Erythroblast (primary cell): Measurements from ENCODE around the gene KLHL1.
A peak's percentile ranks its signal among the peaks of the same experiment; 100 is the strongest.

Experiments
- DNase-seq, 2 experiments: peaks; one replicate each; lab custom pipeline; 2025; lab: John Stamatoyannopoulos, UW
- GATA1 ChIP-seq: IDR thresholded peaks from 2 replicates; pipeline ENCODE4 v1.6.1; 2011; ENCODE audit warnings: low read depth, mild to moderate bottlenecking, control low read depth, low read length, moderate library complexity
- POLR2A ChIP-seq: IDR thresholded peaks from 2 replicates; pipeline ENCODE4 v1.6.1; 2011; ENCODE audit warnings: mild to moderate bottlenecking, low read length

Gene KLHL1

DNA sequence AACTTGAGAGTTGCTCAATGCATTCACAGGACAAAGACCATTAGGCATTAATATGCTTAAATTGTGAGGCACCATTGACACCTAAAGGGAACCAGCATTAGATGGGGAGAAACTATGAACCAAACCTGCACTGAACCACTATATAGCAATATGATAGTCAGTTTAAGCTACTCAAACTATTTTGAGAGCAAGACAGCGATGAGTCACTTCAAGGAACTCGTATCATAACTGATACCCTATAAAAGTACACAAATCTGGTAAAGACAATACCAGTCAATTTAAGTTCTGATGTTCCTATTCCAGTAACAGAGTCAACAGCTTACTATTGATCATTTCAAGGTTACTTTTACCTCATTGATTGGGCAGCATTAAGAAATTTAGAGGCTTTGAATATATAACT lies 151.9 kb downstream of the KLHL1 start:
- no peak for TF ChIP-seq POLR2A
- no peak for TF ChIP-seq GATA1
- DNase-seq = no peak

DNA sequence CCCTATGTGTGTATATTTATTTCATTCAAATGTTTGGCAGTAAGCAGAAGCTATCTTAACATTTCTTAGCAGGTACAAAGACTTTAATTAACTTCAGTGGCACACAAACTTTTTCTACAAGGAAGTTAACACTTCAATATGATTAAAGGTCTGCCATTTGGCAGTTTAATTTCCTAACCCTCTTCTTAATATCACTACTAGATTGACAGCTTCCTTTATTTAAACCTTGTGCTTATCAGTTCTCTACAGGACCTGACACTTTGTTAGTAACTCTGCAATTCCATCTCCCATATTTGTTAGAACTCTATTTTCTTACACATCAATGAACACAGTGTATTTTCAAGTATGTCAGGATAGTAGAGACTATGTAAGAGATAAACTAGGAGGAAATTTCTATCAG lies 153.0 kb downstream of the KLHL1 start:
- DNase-seq = no peak
- no peak for TF ChIP-seq POLR2A
- TF ChIP-seq GATA1 = no peak

DNA sequence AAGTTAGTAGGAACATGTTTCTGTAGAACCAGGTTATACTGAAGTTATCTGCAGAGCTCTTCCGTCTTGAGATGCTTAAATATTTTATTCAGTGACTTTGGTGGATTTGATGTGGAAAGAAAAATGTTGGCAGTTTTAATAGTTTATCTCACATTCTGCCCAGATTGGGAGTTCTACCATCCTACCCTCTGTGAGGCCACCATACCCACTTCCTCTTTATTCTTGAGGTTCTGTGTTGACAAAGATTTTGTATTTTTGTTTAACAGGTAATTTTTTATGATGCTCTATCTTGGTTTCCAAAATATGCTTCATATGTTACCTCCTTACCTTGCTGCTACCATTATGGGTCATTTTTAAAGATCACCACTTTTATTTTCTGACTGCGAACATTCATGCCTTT lies 156.8 kb downstream of the KLHL1 start:
- DNase-seq = no peak
- TF ChIP-seq POLR2A = no peak
- no peak for TF ChIP-seq GATA1

DNA sequence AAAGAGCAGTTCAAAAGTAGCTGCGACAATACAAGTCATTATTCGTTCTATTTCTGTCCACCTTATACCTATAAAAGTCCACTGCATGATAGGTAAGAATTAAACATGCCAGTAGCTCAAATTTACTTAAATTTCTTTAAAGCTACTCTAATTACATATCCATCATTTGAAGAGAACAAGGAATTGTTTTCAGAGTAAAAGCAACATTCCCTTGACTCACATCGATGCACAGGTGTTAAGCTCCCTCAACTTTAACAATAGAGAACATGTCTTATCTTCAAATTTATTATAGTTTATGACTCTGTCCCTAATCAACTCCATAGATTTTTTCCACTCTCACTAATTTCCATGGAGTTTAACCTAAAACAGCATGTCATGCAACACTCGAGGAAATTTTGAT lies 158.1 kb downstream of the KLHL1 start:
- no peak for DNase-seq
- no peak for TF ChIP-seq POLR2A
- no peak for TF ChIP-seq GATA1

DNA sequence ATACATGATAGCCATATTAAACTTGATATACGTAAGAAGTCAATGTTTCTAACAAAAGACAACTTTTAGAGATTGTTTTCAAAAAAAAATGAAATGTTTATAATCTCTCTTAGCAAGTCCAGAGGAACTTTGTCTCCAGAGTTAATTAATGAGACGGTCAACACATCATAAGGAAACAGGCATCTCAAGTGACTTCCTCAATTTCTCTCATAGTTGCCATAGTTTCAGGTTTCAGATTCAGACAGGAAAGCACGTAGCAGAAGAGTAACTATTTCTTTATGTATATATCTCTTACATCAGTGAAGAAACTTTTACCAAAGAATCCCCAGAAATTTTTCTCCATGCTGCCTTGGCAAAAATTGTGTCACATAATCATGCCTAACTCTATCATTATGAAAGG lies 160.2 kb downstream of the KLHL1 start:
- TF ChIP-seq GATA1 (no peak), POLR2A (no peak)
- DNase-seq = no peak

DNA sequence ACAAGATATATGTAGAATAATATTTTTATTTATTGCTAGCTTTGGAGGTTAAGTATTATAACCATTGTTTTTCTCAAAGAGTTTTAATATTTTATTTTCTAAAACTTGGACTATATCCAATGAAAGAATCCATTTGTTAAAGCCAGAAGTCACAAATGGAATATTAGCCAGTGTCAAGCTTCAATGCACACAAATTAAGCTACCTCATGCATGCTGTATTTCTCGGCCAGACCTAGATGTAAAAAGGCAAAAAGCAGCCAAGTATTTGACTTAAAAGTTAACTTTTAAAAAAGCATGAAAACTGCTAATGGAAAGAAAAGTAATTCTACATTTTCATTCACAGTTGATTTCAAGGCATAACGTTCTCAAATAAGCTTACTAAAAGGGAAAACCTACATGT lies 160.7 kb downstream of the KLHL1 start:
- TF ChIP-seq GATA1 (no peak), POLR2A (no peak)
- DNase-seq = no peak

DNA sequence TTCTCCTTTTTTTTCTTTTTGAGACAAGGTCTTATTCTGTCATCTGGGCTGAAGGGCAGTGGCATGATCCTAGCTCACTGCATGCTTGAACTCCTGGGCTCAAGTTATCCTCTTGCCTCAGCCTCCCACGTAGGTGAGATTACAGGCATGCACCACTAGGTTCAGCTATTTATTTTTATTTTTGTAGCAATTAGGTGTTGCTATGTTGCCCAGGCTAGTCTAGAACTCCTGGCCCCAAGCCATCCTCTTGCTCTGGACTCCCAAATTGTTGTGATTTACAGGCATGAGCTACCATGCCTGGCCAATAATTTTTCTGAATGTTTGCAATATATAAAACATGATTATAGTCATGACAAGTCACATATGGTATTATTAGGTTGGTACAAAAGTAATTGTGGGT lies 161.7 kb downstream of the KLHL1 start:
- TF ChIP-seq GATA1 (no peak), POLR2A (no peak)
- no peak for DNase-seq

DNA sequence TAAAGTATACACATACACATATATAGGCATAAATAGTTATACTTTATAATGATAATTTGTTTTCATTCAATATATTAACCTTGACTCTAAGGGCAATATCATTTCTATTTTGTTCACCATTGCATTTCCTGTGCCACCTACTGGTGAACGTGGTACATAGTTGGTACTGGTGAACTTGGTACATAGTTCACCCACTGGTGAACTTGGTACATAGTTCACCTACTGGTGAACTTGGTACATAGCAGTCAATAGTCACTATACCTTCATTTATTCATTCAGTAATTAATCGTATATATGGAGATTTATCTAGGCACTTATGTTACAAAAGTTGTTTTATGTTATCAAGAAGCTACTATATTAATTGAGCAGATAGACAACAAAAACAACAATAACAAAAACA lies 173.2 kb downstream of the KLHL1 start:
- DNase-seq = peak; percentile 20 to 25
- TF ChIP-seq POLR2A (no peak), GATA1 (no peak)

DNA sequence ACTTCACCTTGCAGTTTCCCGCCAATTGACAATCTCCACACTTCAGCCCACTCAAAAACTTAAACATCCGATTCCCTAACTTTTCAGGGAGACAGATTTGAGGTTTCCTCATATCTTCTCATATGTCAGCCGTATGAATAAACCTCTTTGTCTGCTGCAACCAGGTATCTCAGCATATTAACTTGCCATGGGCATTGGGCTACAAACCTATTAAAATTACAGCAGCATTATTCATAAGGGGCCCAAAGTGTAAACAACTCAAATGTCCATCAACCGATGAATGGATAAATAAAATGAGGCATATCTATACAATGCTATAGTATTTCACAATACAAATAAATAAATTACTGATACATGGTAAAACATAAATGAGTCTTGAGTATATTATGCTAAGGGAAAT lies 180.0 kb downstream of the KLHL1 start:
- DNase-seq = no peak

DNA sequence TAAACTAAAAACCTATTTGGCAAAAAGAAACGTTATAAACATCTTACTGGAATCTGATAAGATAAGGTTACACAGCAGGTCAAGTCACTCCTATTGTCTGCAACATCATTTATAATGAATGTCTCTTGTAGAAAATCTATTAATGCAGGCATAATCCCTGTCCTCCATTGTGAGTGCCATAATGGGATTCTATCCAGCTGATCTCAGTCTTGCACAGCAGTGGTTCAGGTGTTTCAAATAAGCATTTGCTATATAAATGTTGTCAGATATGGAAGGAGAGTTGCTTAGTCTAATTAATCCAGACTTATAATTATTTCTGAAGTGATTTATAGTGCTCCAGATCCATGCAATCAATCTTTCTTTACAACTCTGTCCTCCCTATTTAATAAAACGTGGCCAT lies 187.1 kb downstream of the KLHL1 start:
- TF ChIP-seq POLR2A (no peak), GATA1 (no peak)
- DNase-seq = no peak

More for the DNA sequence above, 180.0 kb downstream of the KLHL1 start:
- no peak for TF ChIP-seq GATA1
- TF ChIP-seq POLR2A = no peak

DNA sequence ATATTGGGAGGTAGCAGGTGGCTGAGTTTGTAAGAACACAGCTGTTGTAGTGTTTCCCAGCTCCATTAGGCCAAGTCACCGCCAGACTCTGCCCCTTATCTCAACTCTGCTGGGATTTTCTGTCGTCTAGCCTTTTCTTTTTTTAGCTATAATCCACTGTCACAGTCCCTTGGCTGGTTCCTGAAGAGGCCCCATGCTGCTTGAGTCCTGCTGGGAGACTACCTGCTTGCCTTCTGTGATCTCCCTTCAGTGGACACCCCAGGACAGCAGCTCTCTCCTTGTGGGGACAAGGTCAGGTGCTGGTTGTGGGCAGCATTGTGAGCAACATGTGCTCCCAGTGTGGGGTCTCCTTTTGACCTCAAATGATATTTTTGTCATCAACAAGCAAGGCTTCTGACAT lies 195.6 kb downstream of the KLHL1 start:
- TF ChIP-seq GATA1 (no peak), POLR2A (no peak)

DNA sequence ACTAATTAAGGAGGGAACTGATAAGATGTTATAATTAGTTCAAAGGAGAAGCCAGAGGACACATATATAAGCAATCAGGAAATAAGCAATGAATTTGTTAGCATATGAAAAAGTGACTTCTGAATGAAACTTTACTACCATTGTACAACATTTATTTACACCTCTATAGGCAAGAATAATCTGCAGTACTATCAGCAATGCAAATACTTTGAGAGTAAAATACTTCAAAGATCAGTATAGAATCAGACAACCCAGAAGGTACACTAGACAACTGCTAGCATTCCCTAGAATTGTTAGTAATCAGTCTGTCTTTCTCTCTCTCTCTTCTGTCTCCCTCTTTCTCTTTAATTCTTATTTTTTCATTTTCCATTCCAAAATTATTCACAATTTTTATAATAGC lies 197.5 kb downstream of the KLHL1 start:
- no peak for DNase-seq

More for the DNA sequence above, 195.6 kb downstream of the KLHL1 start:
- no peak for DNase-seq

DNA sequence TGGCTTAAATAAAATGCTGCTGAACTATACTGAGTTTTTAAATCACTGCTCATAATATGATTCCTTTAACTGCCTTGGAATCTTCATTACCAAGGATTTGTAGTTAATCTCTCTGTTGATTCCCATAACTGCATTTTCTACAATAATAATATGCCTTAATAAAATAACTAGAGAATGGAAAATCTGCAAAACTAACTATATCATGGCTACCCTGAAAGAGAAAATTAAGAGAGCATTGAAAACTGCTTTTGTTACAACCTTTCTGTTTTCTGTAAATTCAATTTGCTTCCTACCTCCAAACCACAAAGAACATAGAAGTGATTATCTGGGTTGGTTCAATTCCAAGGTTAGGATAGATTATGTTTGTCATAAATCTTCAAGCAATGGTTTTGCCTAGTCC lies 203.5 kb downstream of the KLHL1 start:
- no peak for TF ChIP-seq GATA1
- no peak for TF ChIP-seq POLR2A
- no peak for DNase-seq

More for the DNA sequence above, 197.5 kb downstream of the KLHL1 start:
- TF ChIP-seq POLR2A = no peak
- no peak for TF ChIP-seq GATA1

DNA sequence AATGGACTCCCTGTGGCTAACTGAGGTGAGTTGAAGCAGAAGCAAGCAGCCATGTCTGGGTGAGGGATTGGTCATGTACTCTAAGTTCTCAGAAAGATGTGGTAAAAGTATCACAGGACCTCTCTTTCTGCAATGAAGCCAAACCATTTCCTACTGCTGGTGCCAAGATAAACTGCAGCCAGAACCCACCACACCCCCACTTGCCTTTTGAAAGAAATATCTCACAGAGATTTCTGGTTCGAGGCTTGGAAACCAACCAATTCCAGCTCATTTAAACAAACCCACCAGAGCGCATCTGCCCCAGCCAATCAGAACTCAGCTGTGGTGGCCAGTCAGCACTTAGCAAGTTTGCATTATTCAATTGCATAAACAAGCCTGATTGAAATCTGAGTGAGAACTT lies 205.2 kb downstream of the KLHL1 start:
- no peak for DNase-seq
- TF ChIP-seq GATA1 (no peak), POLR2A (no peak)

DNA sequence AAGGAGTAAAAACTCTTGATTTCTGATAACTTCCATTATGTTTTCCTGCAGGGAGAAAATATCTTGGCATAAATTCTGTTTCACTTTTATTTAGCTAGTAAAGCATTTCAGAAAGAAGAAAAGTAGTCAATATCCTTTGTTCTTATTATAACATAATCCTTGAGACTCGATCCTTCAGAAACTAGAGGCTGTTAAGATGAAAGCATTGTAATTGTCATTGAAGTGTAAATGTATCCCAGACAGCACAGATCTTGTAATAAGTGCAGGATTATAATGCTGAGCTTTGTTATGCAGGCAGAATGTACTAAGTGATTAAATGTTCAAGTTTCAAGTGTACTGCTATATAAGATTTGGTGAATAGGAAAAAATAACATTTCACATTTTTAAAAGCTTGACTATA lies 225.8 kb downstream of the KLHL1 start:
- DNase-seq = no peak
- TF ChIP-seq POLR2A = no peak
- no peak for TF ChIP-seq GATA1

DNA sequence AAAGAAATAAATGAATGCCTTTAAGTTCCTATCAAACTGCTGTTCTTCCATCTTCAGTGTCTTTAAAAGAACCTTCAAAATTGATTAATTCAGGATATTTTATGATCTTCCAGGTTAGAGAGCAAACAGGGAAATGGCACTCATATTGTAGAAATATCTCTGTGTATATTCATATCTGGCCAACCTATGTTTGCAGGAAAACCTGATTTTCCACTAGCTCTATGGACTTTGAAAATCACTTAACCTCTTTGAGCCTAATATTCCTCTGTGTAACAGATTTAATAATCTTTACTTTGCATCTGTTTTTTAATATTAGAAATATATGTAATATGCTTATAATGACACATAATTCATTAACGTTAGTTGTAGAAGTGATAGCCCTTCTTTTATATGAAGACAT lies 228.3 kb downstream of the KLHL1 start:
- DNase-seq = no peak
- no peak for TF ChIP-seq GATA1
- TF ChIP-seq POLR2A = no peak

DNA sequence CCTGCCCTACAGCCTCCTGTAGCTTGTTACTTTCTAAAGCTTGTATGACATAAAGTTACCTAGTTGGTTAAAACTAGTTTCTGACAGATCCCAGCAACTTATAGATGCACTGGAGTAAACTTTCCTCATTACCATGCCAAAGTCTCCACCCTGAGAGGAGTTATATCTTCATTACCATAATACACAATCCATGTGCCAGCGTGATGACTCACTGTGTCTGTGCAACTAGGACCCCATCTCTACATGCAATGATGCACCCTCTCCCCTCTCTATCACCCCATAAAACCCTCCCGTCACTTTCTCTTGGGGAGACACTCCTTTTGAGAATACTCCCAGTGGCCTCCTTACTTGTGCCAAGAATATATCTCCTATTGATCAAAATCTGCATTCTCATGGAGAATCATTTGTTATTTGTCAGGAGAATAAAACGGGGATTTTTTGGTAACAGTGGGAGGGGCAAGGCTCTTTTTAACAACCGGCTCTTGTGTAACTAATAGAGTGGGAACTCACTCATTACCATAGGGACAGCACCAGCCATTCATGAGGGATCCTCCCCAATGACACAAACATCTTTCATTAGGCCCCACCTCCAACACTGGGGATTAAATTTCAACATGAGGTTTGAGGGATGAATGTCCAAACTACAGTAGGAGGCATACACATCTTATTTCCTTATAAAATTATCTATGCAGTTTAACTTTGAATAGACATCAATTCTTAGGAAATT lies 235.8 kb downstream of the KLHL1 start:
- no peak for DNase-seq

More for the DNA sequence above, 235.8 kb downstream of the KLHL1 start:
- TF ChIP-seq POLR2A = no peak
- TF ChIP-seq GATA1 = no peak
